ENCODE measurements around the gene TEKT3. TPM values are rescaled to one million over a fixed set of nuclear protein-coding genes. Genes with fewer than 3 reads are reported as not detected.
A peak's percentile ranks its signal among the peaks of the same experiment; 100 is the strongest.

The TEKT3 gene
- total RNA-seq, 1 experiment from 2014 or later, result not detected

DNA sequence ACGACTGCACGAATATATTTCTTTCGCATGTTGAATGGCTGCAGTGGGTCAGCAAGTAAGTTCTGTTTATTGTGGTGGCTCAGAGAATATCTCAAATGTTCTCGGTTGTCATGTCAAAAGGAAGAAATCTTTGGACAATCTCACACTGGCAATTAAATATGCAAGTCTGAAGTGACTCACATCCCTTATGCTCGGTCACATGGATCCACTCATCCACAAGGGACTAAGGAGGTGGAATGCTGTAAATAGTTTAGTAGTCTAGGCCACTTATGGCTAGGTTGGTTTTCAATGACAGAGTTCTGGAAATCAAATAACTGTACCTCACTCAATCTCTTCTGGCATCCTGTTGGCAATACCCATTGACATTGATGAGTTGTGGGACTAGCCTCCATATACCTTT lies 43.2 kb downstream of the TEKT3 start:
- no peak for DNase-seq
- Histone ChIP-seq H3K9me3 (replicated peaks) (no peaks in the 10 kb centered on the region), H3K27me3 (no peaks in the 10 kb centered on the region), H3K36me3 (no peaks in the 10 kb centered on the region), H3K27ac (no peak overlapping the region), H3K4me1 (no peaks in the 10 kb centered on the region), H3K4me3 (no peak overlapping the region)

DNA sequence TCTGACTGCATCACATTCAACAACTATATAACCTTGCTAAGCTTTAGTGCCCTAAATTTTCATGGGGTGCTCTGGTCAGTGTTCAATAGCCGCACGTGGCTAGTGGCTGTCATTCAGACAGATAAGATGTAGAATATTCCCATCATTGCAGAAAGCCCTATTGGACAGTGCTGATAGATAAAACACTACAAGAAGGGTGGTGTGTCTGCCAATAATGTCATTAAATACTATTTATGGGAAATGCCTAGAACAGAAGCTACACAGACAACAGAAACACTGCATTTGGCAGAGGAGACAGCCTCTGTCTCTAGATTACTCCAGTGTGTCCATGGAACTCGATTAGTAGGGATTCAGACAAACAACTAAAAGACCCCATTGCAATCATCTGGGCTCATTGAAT lies 47.8 kb downstream of the TEKT3 start:
- H3K4me1 ChIP-seq, result no peaks in the 10 kb centered on the region
- H3K27ac ChIP-seq, result no peak overlapping the region
- no peak for DNase-seq
- no peaks in the 10 kb centered on the region for H3K27me3 ChIP-seq
- H3K36me3 ChIP-seq, result no peaks in the 10 kb centered on the region
- H3K4me3 ChIP-seq, result no peak overlapping the region
- no peaks in the 10 kb centered on the region for H3K9me3 ChIP-seq (replicated peaks)

DNA sequence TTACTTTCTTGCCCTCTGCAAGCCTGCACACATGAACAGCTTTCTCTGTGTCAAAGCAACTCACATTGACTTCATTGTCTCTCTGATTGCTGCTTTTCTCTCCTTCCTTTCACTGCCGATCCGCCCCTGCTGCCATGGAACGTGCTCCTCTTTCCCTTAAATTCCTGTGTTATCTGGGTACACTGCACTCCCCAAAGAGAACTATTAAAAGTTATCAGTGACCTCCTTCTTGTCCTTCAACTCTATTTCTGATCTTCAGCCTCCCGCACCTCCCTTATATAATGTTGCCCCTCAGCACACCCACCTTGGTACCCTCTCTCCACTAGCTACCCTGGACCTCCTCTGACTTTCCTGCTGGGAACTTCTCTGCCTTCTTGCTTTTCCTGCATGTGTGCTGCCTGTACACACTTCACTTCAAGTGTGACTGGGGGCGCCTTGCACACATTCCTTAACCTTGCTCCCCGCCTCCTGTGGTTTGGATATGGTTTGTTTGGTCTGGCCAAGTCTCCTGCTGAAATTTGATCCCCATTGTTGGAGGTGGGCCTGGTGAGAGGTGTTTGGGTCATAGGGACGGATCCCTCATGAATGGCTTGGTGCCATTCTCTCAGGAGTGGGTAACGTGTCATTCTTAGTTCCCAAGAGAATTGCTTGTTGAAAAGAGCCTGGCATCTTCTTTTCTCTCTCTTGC lies 49.6 kb downstream of the TEKT3 start:
- H3K36me3 ChIP-seq, result no peaks in the 10 kb centered on the region
- peak; percentile 22 to 31 for DNase-seq

DNA sequence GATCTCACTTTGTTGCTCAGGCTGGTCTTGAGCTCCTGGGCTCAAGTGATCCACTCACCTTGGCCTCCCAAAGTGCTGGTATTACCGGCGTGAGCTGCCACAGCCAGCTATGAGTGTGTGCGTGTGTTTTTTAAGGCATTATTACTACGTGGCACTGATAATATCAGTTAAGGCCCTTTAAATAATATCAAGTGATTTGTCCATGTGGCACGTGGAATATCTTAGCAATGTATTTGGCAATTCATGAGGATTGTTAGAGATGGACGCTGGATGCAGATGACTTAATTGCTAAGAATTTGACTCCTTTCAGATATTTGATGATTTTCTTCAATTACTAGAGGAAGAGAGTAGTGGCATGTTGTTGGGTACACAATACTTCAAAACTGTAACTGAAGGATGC lies 50.8 kb downstream of the TEKT3 start:
- no peak overlapping the region for H3K4me3 ChIP-seq
- no peak for DNase-seq
- no peaks in the 10 kb centered on the region for H3K36me3 ChIP-seq
- H3K27me3 ChIP-seq, result 0 out of 2 replicates have a peak, but pooled peaks cover 3% of the 10 kb centered on the region
- H3K27ac ChIP-seq, result no peak overlapping the region
- no peaks in the 10 kb centered on the region for H3K4me1 ChIP-seq
- H3K9me3 ChIP-seq (replicated peaks), result no peaks in the 10 kb centered on the region

More for the DNA sequence above, 49.6 kb downstream of the TEKT3 start:
- H3K4me1 ChIP-seq, result no peaks in the 10 kb centered on the region
- no peak overlapping the region for H3K27ac ChIP-seq
- H3K9me3 ChIP-seq (replicated peaks), result no peaks in the 10 kb centered on the region
- H3K27me3 ChIP-seq, result no peaks in the 10 kb centered on the region
- no peak overlapping the region for H3K4me3 ChIP-seq

DNA sequence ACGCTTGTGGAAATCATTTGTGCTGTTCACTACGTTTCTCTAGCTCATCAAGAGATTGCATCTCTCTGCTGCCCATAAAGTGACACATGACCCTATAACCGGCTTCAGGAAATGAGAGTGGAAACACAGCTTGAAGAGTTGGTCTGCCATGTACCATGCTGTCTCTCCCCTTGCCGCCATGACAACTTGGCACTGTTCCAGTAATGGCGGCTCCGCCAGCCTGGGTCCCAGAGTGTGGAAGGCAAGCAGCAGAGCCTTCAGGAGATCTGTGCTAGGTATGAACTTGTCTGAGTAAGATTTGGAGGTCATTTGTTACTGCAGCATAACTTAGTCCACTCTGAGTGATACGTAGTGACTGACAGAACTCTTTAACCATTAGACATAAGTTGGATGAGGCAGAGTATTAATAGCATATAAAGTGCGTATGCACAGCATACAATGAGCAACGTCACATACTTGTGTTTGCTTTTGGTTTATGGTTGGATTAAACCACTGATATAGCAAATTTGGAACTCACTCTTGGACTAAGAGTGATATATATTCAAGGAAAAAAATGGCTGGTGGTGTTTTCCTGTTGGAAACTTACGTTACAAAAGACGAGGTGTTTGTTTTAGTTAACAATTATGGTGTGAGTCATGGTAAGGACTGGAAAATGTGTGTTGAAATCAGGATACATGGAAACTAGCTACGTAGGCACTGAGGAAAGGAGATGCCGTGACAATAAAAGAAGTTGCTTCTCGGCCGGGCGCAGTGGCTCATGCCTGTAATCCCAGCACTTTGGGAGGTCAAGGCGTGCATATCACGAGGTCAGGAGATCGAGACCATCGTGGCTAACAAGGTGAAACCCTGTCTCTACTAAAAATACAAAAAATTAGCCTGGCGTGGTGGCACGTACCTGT lies 51.9 kb downstream of the TEKT3 start:
- H3K9me3 ChIP-seq (replicated peaks), result no peaks in the 10 kb centered on the region

DNA sequence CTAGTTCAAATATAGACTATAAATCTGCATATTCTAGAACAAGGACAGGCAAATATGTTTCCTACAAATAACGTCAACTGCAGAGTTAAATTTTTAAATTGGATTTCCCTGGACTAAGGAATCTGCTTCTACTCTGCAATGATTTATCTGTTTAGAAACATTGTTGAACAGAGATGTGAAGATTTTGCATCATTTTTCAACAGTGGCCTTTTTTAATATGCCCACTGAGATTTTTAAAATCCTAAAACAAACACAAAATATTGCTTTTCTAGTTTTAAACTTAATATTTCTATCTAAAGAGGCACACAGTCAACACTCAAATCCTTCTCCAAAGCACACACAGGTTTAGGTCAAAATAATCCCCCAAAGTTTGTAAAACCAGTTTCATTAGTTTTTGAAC lies 52.5 kb downstream of the TEKT3 start:
- Histone ChIP-seq H3K27ac (no peak overlapping the region), H3K36me3 (no peaks in the 10 kb centered on the region), H3K4me3 (no peak overlapping the region), H3K9me3 (replicated peaks) (no peaks in the 10 kb centered on the region), H3K27me3 (peaks cover 8% of the 10 kb centered on the region; the same call in 1 of the 2 replicates), H3K4me1 (no peaks in the 10 kb centered on the region)
- no peak for DNase-seq

More for the DNA sequence above, 51.9 kb downstream of the TEKT3 start:
- H3K27me3 ChIP-seq, result peaks cover 8% of the 10 kb centered on the region; the same call in 1 of the 2 replicates
- peak in 1 of 2 experiments; percentile 30 for DNase-seq
- H3K4me1 ChIP-seq, result no peaks in the 10 kb centered on the region
- no peak overlapping the region for H3K27ac ChIP-seq
- no peak overlapping the region for H3K4me3 ChIP-seq
- no peaks in the 10 kb centered on the region for H3K36me3 ChIP-seq

DNA sequence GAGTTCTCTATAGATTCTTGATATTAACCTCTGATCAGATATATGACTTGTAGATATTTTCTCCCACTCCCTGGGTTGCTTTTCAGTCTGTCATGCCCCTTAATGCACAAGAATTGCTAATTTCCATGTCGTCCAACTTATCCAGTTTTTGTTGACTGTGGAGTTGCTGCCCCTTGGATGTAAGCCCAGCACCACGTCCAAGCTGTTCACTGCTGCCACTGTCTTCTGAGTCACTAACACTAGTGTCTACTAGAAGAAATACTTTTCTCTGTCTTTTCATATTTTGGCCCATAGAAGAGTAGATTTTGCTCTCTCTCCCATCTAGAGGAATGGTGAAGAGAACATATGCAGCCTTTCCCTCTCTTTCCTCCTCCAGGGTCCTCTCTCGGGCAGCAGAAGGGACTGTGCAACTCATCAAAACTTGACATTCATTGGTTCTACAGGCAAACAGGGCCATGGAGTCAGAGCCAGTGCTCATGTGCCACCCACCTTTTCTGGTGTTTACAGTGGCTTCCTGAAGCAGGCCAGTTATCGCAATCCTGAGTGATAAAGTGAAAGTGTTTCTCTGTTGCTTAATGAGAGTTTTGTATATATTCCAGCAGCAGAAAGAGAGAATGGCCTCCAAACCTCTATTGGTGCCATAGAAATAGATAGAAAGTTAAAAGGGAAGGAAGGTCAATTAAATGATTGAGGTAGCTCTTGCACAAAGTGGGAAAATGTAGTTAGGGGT lies 53.7 kb downstream of the TEKT3 start:
- H3K27ac ChIP-seq, result no peak overlapping the region
- DNase-seq, result no peak
- H3K36me3 ChIP-seq, result no peaks in the 10 kb centered on the region

DNA sequence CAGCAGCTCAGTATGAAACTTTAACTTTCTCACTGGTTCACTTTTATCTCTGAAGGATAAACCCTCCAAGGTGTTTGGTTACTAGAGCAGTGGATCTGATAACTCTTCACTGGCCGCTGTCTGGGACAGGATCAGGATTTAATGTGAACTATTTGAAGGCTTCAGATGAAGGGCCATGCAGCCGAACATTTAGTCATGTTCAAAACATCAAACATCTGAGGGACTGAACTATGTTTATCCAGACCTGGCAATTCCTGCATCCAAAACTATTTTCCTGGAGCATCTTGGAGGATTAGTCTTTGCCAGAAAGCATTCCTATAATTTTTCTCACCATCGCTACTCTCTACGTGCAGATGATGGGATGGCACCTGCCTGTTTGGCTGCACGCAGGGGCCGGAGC lies 55.9 kb downstream of the TEKT3 start:
- Histone ChIP-seq H3K4me3 (no peak overlapping the region), H3K9me3 (replicated peaks) (no peaks in the 10 kb centered on the region), H3K36me3 (no peaks in the 10 kb centered on the region), H3K27ac (no peak overlapping the region), H3K27me3 (peaks cover 8% of the 10 kb centered on the region; the same call in 1 of the 2 replicates), H3K4me1 (no peaks in the 10 kb centered on the region)
- no peak for DNase-seq

More for the DNA sequence above, 53.7 kb downstream of the TEKT3 start:
- Histone ChIP-seq H3K4me3 (no peak overlapping the region), H3K9me3 (replicated peaks) (no peaks in the 10 kb centered on the region), H3K27me3 (peaks cover 8% of the 10 kb centered on the region; the same call in 1 of the 2 replicates), H3K4me1 (no peaks in the 10 kb centered on the region)

DNA sequence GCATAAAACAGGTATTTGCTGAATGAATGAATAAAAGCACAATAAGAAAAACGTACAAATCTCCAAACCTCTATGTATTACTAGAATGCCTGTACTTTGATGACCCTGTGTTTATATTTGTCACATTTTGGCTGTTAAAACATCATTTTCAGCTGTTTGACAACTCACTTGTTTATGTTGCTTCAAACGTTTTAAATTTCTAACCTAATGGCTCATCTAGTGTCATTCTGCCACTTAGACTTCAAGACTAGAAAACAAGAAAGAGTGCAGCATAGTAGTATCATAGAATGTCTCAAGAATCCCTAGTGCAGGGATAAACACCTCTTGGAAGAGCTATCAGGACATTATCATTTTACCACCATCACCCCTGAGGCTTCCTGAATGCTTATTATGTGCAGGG lies 56.9 kb downstream of the TEKT3 start:
- Histone ChIP-seq H3K4me1 (no peaks in the 10 kb centered on the region), H3K27ac (no peak overlapping the region), H3K4me3 (no peak overlapping the region), H3K36me3 (no peaks in the 10 kb centered on the region), H3K9me3 (replicated peaks) (no peaks in the 10 kb centered on the region), H3K27me3 (peaks cover 8% of the 10 kb centered on the region; the same call in 1 of the 2 replicates)
- no peak for DNase-seq

DNA sequence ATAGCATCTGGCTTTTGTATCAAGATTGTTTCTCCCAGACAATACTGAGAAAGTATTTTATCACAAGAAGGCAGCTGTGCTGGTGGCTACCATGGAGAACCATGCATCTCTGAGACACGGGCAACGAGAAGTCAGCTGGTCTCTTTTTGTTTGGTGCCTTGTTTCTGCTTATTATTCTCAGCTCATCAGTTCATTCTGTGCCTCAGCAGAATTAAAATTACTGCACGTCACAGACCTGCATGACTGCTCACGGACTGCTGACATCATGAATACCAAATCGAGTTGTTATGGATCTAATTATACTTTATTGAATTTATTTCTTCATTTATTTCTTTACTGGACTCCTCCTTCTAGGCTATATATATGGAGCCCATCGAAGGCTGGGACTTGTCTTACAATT lies 57.3 kb downstream of the TEKT3 start:
- H3K9me3 ChIP-seq (replicated peaks), result no peaks in the 10 kb centered on the region
- H3K36me3 ChIP-seq, result no peaks in the 10 kb centered on the region
- no peak overlapping the region for H3K4me3 ChIP-seq
- H3K27me3 ChIP-seq, result peaks cover 8% of the 10 kb centered on the region; the same call in 1 of the 2 replicates
- no peaks in the 10 kb centered on the region for H3K4me1 ChIP-seq
- no peak overlapping the region for H3K27ac ChIP-seq
- DNase-seq, result no peak

DNA sequence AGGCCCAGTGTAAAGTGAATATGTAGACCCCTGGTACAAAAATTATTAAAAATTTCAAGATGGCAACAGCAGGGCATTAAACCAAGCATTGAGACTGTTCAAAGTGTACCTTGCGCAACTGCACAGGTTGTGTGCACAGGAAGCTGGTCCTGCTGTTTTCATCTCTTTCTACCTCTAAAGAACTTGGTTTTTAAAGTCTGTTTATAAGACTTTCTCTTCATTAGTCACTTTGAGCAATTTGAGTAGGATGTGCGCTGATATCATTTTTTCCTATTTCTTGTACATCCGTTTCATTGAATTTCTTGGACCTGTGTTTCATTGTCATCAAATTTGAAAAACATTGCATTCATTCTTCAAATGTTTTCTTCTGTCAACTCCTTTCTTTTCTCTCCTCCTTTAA lies 59.5 kb downstream of the TEKT3 start:
- H3K27me3 ChIP-seq, result peaks cover 8% of the 10 kb centered on the region; the same call in 1 of the 2 replicates
- no peaks in the 10 kb centered on the region for H3K36me3 ChIP-seq
- H3K27ac ChIP-seq, result no peak overlapping the region
- no peak overlapping the region for H3K4me3 ChIP-seq
- DNase-seq, result no peak
- H3K4me1 ChIP-seq, result no peaks in the 10 kb centered on the region
- H3K9me3 ChIP-seq (replicated peaks), result no peaks in the 10 kb centered on the region

DNA sequence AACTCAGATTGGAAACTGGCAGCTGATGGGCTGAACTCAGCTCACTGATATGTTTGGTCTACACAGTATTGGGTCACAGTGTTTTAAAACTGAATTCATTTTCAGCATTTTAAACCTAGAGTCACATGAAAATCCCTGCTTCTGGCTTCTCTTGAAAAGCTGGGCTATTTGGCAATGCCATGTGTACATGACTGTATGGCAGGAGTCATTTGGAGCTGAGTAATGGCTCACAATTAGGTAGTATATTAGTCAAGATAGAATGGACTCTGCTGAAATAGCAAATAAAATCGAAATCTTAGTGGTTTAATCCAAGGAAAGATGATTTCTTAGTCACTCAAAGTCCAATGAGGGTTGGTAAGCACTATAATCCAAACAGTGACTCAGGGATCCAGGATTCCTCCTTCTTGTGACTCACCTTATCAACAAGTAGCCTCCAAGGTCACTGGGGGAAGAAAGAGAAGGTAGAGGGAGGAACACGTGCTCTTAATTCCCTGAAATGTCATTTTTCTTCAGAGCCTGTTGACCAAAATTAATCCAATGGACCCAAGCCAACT lies 62.4 kb downstream of the TEKT3 start:
- H3K27ac ChIP-seq, result no peak overlapping the region
- no peak for DNase-seq
- no peaks in the 10 kb centered on the region for H3K27me3 ChIP-seq
- no peaks in the 10 kb centered on the region for H3K36me3 ChIP-seq
- H3K4me3 ChIP-seq, result no peak overlapping the region
- peaks cover 9% of the 10 kb centered on the region; the same call in 1 of the 2 replicates for H3K9me3 ChIP-seq (replicated peaks)
- H3K4me1 ChIP-seq, result no peaks in the 10 kb centered on the region

DNA sequence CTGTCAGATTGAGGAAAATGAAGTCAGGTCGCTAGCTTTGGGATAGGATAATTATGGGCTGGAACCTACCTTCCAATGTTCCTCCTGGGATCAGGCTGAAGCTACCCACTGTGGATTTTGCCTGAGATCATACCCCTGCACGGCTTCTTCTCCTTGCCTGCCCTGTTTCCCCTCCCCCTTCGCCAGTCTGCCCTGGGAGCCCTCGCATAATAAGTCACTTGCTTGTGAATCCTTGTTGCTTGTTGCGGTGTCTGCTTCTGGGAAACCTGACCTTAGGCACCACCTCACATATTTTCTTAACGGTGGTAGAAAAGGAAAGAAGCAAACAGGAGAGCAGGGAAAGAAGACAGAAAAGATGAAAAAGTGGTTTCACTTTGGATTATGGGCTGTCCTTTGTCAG lies 63.0 kb downstream of the TEKT3 start:
- Histone ChIP-seq H3K27me3 (no peaks in the 10 kb centered on the region), H3K9me3 (replicated peaks) (peaks cover 9% of the 10 kb centered on the region; the same call in 1 of the 2 replicates), H3K36me3 (no peaks in the 10 kb centered on the region), H3K27ac (no peak overlapping the region), H3K4me1 (no peaks in the 10 kb centered on the region), H3K4me3 (no peak overlapping the region)
- no peak for DNase-seq

DNA sequence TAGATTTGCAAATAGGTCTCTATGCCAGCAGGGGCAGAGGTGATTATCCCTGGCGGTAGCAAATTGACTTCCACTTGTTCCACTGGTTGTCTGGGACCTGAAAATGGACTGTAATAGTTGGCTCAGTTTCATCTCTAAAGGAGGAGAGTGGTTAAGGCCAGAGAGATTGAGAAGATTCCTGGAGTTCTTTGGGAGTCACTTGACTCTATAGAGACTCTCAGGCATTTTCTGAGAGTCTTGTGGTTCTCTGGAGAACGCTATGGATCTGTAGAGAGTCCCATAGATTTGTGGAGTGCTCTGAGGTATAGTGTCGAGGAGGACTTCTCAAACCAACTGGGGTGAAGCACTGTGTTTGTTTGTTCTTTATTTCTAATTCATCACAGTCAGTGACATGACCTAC lies 67.4 kb downstream of the TEKT3 start:
- no peak overlapping the region for H3K4me3 ChIP-seq
- H3K4me1 ChIP-seq, result no peaks in the 10 kb centered on the region; the same call in 1 of the 2 replicates
- DNase-seq, result no peak
- no peaks in the 10 kb centered on the region for H3K36me3 ChIP-seq
- H3K27ac ChIP-seq, result no peak overlapping the region
- 0 out of 2 replicates have a peak, but pooled peaks cover 6% of the 10 kb centered on the region for H3K27me3 ChIP-seq
- H3K9me3 ChIP-seq (replicated peaks), result peaks cover 9% of the 10 kb centered on the region; the same call in 1 of the 2 replicates

Measured in SJCRH30 (cell line).